Osteocyte (in vitro differentiated cells): Measurements from ENCODE around the gene LRRK2. TPM values are rescaled to one million over a fixed set of nuclear protein-coding genes. Genes with fewer than 3 reads are reported as not detected.

ENCODE experiments used
- DNase-seq: peaks from one replicate; pipeline ENCODE4 v3.0.0; 2021; ENCODE audit warnings: mixed read lengths; ENCODE audit not compliant: unreplicated experiment; ENCODE audit errors: extremely low spot score
- H3K27ac Mint-ChIP-seq: one replicate; pipeline ENCODE4 v1.8.0; 2021; ENCODE audit warnings: mild to moderate bottlenecking, mixed read lengths; ENCODE audit not compliant: unreplicated experiment
- H3K27me3 Mint-ChIP-seq: one replicate; pipeline ENCODE4 v1.8.0; 2021; ENCODE audit warnings: mixed read lengths; ENCODE audit not compliant: unreplicated experiment
- H3K36me3 Mint-ChIP-seq: one replicate; pipeline ENCODE4 v1.8.0; 2021; ENCODE audit warnings: mixed read lengths; ENCODE audit not compliant: unreplicated experiment
- H3K4me1 Mint-ChIP-seq: one replicate; pipeline ENCODE4 v1.8.0; 2021; ENCODE audit warnings: mixed read lengths; ENCODE audit not compliant: unreplicated experiment
- H3K4me3 Mint-ChIP-seq: one replicate; pipeline ENCODE4 v1.8.0; 2021; ENCODE audit warnings: mild to moderate bottlenecking, moderate library complexity, mixed read lengths; ENCODE audit not compliant: unreplicated experiment
- H3K9me3 Mint-ChIP-seq: one replicate; pipeline ENCODE4 v1.8.0; 2021; ENCODE audit warnings: mixed read lengths; ENCODE audit not compliant: unreplicated experiment
- CTCF ChIP-seq: fragments of 200-600 bp; sonication (generic); IDR thresholded peaks from 2 replicates; pipeline ENCODE4 v1.5.0; 2021; ENCODE audit warnings: antibody characterized with exemption, mild to moderate bottlenecking, moderate library complexity
- total RNA-seq: library from RNA; stranded (reverse); gene quantifications from 2 replicates; pipeline ENCODE4 v1.2.1, GENCODE V29; 2021

The LRRK2 gene
- total RNA-seq, 1 donor from 2014 or later, result not detected

- H3K9me3 Mint-ChIP-seq, result peaks cover 3% of the 10 kb centered on the region
- H3K36me3 Mint-ChIP-seq, result no peaks in the 10 kb centered on the region
- H3K27ac Mint-ChIP-seq, result no peak overlapping the region
These were observed 30.0 kb upstream of the LRRK2 start for GRCh38 chr12:40194846-40195245.

DNA sequence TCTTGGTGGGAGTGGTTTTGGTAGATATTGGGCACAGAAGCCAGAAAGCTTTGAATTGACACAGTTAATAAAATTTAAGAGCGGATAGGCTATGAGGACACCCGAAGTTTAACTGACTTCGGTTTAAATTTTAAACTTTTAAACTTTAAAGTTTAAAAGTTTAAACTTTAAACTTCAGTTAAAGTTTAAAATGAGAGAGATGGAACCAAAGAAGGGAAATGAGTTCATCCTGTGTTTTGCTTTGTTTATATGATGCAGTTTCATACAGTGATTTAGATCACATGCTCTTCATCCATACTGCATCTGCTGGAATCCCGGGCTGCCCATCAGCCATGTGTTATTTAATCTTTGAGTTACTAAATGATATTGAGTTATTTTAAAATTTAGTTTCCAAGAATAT lies 27.2 kb upstream of the LRRK2 start:
- Mint-ChIP-seq H3K36me3 (no peaks in the 10 kb centered on the region), H3K4me1 (no peaks in the 10 kb centered on the region), H3K27me3 (peaks cover 2% of the 10 kb centered on the region), H3K9me3 (no peaks in the 10 kb centered on the region), H3K4me3 (no peak overlapping the region), H3K27ac (no peak overlapping the region)
- DNase-seq, result no peak
- TF ChIP-seq CTCF, result no peak

More at GRCh38 chr12:40194846-40195245, 30.0 kb upstream of the LRRK2 start:
- Mint-ChIP-seq H3K4me3 (no peak overlapping the region), H3K4me1 (no peaks in the 10 kb centered on the region), H3K27me3 (no peaks in the 10 kb centered on the region)
- DNase-seq, result no peak
- no peak for TF ChIP-seq CTCF

GRCh38 chr12:40198601-40199000 lies 26.2 kb upstream of the LRRK2 start:
- Mint-ChIP-seq H3K4me1 (no peaks in the 10 kb centered on the region), H3K27ac (no peak overlapping the region), H3K9me3 (no peaks in the 10 kb centered on the region), H3K4me3 (no peak overlapping the region), H3K27me3 (peaks cover 2% of the 10 kb centered on the region), H3K36me3 (no peaks in the 10 kb centered on the region)
- no peak for DNase-seq
- no peak for TF ChIP-seq CTCF

DNA sequence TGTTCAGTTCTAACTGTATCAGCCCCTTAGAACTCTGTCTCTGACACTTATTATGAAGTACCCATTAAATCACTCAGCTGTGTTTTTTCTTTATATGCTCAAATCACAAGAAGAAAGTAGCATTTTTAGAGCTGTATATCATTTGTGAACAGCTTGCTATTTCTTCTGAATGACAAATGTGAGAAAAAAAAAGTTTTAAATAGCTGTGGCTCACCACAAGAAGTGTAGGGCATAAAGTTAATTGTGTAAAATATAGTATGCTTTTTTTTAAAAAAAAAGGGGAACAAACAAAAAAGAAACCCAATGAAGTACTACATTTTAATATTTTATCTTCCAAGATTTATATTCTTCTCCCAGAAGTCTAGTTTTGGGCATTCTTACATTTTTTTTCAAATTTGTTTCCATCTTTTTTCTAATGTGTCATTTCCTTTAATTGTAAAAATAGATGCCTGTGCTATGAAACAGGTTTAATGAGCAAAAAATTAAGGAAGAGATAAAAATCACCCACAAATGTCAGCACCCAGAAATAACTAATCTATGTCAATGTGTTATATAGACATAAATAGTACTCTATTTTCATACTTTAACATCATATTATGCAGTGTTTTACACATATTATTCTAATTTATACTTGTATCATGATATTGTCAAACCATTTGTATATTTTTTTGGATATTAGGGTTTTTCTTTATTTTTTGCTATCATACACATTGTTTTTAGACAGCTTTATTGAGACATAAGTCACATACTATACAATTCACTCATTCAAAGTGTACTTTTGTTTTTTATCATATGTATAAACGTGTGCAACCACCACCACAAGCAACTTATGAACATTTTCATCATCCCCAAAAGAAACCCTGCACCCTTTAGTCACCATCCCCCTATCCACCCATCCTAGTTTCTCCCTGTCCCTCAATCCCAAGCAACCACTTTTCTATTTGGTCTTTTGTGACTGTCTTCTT lies 22.4 kb upstream of the LRRK2 start:
- Mint-ChIP-seq H3K36me3 (no peaks in the 10 kb centered on the region), H3K4me1 (no peaks in the 10 kb centered on the region), H3K27ac (no peak overlapping the region), H3K4me3 (no peak overlapping the region), H3K9me3 (no peaks in the 10 kb centered on the region), H3K27me3 (peaks cover 2% of the 10 kb centered on the region)
- no peak for DNase-seq
- no peak for TF ChIP-seq CTCF

GRCh38 chr12:40203060-40203430 lies 21.8 kb upstream of the LRRK2 start:
- no peak overlapping the region for H3K27ac Mint-ChIP-seq
- peaks cover 2% of the 10 kb centered on the region for H3K27me3 Mint-ChIP-seq
- no peaks in the 10 kb centered on the region for H3K9me3 Mint-ChIP-seq
- no peaks in the 10 kb centered on the region for H3K36me3 Mint-ChIP-seq
- H3K4me1 Mint-ChIP-seq, result no peaks in the 10 kb centered on the region
- no peak for TF ChIP-seq CTCF
- no peak for DNase-seq
- H3K4me3 Mint-ChIP-seq, result no peak overlapping the region
